ENCODE data around the gene HINT3. TPM values are rescaled to one million over a fixed set of nuclear protein-coding genes. Genes with fewer than 3 reads are reported as not detected.

Gene HINT3
- total and polyA plus RNA-seq, 2 of the 13 experiments (the other 11 are each of a cell fraction or from before 2014, with no cell fraction given) = 3.1 to 22.8 TPM

GRCh38 chr6:125987026-125987617 is 30.6 kb downstream of the HINT3 start (continued):
- TF ChIP-seq GMEB2 (CRISPR knock-in tag; IDR thresholded peaks at IDR 0.05; ENCODE audit: low read depth) (no peak), ZNF331 (CRISPR knock-in tag; IDR thresholded peaks at IDR 0.05) (no peak), AKAP8 (CRISPR knock-in tag; IDR thresholded peaks at IDR 0.05) (no peak), NR2F1 (CRISPR knock-in tag; IDR thresholded peaks at IDR 0.05) (no peak), EHMT2 (IDR thresholded peaks at IDR 0.05; ENCODE audit: borderline replicate concordance, low read depth, low read length) (no peak), ZNF598 (CRISPR knock-in tag; IDR thresholded peaks at IDR 0.05; ENCODE audit: borderline replicate concordance) (no peak), ZBTB44 (CRISPR knock-in tag; IDR thresholded peaks at IDR 0.05) (no peak), ZNF253 (CRISPR knock-in tag; IDR thresholded peaks at IDR 0.05; ENCODE audit: borderline replicate concordance) (no peak), NFIB (CRISPR knock-in tag; IDR thresholded peaks at IDR 0.05; ENCODE audit: borderline replicate concordance) (no peak), ZNF724P (CRISPR knock-in tag; IDR thresholded peaks at IDR 0.05; ENCODE audit: borderline replicate concordance) (no peak), MBD4 (IDR thresholded peaks at IDR 0.05; ENCODE audit: borderline replicate concordance, low read length) (no peak), SALL1 (CRISPR knock-in tag; IDR thresholded peaks at IDR 0.05) (no peak), FOXJ3 (CRISPR knock-in tag; IDR thresholded peaks at IDR 0.05; ENCODE audit: borderline replicate concordance) (peak; percentile 47; the same call in 1 of the 2 replicates), BRCA1 (CRISPR knock-in tag; IDR thresholded peaks at IDR 0.05) (peak; percentile 53; the same call in 1 of the 2 replicates), MXD4 (CRISPR knock-in tag; IDR thresholded peaks at IDR 0.05) (no peak), FLYWCH1 (CRISPR knock-in tag; IDR thresholded peaks at IDR 0.05) (no peak), ZNF644 (CRISPR knock-in tag; IDR thresholded peaks at IDR 0.05; ENCODE audit: low read depth) (peak; percentile 42; the same call in 1 of the 2 replicates), PHF5A (CRISPR knock-in tag; IDR thresholded peaks at IDR 0.05; ENCODE audit: low read depth, unreplicated experiment) (no peak), ZSCAN12 (CRISPR knock-in tag; IDR thresholded peaks at IDR 0.05) (0 out of 2 replicates have a peak, but pooled peaks have one; percentile 44), CEBPG (CRISPR knock-in tag; IDR thresholded peaks at IDR 0.05) (peak; percentile 51), ZMYM4 (CRISPR knock-in tag; IDR thresholded peaks at IDR 0.05) (no peak), ZKSCAN1 (IDR thresholded peaks at IDR 0.05; ENCODE audit: low read length) (no peak), IRF2 (CRISPR knock-in tag; IDR thresholded peaks at IDR 0.05) (no peak), ZNF30 (CRISPR knock-in tag; IDR thresholded peaks at IDR 0.05) (no peak)
- TF ChIP-seq, protein P1, sequence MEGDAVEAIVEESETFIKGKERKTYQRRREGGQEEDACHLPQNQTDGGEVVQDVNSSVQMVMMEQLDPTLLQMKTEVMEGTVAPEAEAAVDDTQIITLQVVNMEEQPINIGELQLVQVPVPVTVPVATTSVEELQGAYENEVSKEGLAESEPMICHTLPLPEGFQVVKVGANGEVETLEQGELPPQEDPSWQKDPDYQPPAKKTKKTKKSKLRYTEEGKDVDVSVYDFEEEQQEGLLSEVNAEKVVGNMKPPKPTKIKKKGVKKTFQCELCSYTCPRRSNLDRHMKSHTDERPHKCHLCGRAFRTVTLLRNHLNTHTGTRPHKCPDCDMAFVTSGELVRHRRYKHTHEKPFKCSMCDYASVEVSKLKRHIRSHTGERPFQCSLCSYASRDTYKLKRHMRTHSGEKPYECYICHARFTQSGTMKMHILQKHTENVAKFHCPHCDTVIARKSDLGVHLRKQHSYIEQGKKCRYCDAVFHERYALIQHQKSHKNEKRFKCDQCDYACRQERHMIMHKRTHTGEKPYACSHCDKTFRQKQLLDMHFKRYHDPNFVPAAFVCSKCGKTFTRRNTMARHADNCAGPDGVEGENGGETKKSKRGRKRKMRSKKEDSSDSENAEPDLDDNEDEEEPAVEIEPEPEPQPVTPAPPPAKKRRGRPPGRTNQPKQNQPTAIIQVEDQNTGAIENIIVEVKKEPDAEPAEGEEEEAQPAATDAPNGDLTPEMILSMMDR (CRISPR knock-in tag; IDR thresholded peaks at IDR 0.05) = no peak
- TF ChIP-seq, protein P2, sequence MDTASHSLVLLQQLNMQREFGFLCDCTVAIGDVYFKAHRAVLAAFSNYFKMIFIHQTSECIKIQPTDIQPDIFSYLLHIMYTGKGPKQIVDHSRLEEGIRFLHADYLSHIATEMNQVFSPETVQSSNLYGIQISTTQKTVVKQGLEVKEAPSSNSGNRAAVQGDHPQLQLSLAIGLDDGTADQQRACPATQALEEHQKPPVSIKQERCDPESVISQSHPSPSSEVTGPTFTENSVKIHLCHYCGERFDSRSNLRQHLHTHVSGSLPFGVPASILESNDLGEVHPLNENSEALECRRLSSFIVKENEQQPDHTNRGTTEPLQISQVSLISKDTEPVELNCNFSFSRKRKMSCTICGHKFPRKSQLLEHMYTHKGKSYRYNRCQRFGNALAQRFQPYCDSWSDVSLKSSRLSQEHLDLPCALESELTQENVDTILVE (CRISPR knock-in tag; IDR thresholded peaks at IDR 0.05) = 0 out of 2 replicates have a peak, but pooled peaks have one; percentile 7
